GM19455 (cell line): ENCODE results near the gene CEP128.

Experiments
- ATAC-seq: cut with Tn5 transposase; IDR thresholded peaks from one replicate; pipeline ENCODE4 v1.9.1; 2021; ENCODE audit not compliant: unreplicated experiment

Gene CEP128

DNA sequence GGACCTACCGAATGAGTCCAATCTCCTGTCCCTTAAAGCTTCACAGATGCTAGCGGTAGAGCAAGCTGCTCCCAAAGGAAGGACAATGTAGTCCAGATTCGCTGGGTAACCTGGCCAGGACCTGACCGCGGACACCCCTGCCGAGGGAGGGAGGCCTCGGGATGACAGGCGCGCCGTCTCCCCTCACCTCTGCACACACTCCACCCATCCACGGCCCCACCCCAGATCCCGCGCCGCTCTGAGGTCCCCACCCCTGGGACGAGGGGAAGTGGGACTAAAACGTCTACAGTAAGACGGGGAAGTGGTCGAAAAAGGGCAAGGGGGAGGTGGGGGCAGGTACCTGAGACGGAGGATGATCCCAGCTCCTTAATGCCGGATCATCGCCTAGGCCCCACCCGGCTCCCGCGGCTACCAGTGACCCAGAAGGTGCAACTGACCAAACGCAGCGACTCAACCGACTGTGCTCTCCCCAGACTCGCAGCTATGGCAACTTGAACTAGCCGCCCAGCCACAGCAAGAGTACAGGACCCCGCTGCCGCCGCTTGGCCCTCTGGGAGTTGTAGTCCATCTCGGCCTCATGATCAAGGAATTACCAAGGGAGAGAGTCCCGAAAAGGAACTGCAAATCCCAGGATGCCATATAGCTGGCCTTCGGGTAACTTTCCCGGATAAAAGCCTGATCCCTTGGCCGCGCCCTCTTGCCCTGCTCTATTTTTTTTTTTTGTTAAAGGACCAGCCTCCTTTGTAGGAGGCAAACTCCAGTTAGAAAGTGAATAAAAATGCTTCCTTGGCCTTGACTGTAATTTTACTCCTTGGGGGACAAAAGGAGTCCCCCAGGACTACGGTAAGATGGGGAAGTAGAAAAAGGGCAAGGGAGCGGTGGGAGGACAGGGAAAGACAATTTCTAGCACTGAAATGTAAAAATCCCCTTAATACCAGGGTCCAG, at the start of gene CEP128:
Gene CEP128, minus strand, starts transcription at position 498 of the 945 bp plus-strand sequence.
- ATAC-seq = peak; percentile 98

DNA sequence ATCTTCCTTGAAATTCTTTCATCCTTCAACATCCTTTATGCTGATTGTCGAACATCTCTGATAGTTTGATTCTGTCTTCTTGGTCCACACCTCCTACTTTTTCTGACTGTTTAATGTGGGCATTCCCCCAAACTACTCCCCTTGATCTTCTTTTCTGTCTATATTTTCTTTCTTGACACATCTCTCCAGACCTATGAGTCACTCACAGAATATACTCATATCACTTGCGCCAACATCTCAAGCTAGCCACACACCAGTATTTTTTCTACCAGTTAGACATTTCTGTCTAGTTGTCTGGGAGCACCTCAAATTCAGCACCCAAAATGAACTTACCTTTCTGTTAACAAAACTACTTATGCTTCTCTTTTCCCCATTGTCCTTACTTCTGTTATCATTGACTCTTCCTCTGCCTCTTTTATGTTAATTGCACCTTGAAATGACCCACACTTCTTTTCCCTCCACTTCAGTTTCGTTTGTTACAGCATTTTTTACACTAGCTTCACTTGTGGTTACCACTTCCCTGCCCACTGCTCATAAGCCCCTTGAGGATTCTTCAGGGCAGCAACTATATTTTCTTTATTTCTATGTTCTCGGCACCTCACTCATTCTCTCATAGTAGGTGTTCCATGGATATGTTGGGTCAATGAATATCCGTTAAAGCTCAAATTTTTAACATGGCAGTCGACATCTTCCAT, 47.3 kb upstream of the CEP128 start:
- ATAC-seq = no peak

DNA sequence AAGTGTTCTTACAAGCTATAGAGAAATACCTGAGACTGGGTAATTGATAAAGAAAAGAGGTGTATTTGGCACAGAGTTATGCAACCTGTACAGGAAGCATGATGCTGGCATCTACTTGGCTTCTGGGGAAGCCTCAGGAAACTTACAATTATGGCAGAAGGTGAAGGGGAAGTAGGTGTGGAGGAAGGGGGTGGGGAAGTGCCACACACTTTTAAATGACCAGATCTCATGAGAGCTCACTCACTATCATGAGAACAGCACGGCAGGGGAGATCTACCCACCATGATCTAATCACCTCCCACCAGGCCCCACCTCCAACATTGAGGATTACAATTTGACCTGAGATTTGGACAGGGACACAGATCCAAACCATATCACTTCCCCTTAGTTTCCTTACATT, 46.7 kb upstream of the CEP128 start:
- ATAC-seq = no peak

DNA sequence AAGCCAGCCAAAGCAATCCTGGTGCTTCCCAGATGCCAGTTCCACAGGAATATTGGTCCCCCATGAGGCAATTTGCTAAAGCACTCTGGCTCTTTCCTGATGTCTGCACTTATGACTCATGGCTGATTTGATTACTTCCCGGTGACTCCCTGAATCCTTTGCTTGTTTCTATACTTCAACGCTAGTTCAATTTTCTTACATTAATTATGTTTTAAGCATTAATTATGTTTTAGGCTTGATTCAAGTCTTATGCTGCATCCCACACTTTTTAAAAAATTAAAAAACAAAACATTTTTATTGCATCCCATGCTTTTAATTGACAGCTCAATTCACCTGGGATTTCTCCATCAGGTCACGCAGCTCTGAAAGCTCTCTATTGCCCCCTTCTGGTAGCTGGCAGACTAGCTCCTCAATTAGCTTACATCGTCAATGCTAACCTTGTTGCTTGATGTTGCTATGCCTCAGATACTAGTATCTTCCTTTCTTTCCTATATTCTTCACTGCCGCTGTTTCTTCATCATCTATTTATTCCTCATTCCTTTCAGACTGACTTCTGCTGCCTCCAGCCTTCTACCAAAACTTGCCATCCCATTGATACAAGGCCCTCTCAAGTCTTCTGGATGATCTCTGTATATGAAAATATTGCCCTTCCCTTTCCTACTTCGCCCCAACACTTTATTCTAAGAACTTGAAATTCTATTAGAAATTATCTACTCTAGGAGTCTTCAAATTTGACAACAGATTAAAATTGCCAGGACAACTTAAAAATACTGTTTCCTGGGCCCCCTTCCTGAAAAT, 45.9 kb upstream of the CEP128 start:
- peak; percentile 76 for ATAC-seq

DNA sequence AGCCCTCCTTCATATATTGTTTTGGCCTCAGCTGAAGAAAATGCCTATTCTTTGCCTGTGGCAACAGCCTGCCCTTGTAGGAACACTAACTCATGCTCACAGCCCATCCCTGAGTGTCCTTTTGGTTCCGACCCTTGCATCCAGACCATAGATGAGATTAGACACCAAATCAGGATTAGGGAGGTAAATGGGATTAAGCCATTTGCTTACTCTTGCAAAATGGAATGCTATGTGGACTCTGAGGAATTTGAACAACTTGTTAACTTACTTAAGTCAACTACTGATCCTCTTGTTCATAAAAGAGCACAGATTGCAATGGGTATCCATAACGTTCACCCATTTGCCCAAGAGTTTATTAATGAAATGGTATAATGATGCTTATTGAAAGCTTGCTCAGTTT, 41.2 kb upstream of the CEP128 start:
- ATAC-seq = no peak

DNA sequence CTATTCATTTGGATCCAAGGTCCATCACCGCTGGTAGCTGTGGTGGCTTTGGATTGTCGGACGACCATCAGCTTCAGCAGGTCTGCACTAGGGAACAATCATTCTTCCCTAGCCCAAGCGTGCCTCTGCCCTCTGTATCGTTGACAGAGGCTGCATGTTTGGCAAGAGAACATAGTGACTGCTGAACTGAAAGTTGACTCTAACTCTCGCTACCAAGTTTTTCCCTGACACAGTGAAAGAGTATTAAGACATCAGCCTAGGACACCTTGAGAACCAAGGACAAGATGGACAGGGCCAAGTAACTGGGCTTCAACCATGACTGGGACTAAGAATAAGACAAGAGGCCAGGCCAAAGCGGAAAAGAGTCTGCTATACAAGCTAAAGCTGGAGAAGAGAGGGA, 40.1 kb upstream of the CEP128 start:
- ATAC-seq = no peak

DNA sequence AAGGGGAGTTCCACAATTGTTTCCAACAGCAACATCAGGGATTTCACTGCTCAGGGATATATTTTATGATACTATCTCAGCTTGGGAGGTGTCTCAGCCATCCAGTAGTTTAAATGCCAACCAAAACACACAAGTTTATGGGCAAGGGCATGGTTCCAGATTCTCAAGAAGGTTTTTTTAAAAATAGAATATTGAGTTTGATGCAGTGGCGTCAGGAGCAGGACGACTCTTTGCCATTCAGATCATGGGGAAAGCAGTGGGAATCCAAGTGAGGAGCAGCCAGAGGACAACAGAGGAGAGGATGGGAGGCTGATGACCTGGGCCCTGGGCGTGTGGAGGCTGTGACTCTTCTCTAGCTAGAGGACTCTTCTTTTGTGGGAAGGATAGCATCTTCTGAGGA, 39.6 kb upstream of the CEP128 start:
- ATAC-seq = no peak

DNA sequence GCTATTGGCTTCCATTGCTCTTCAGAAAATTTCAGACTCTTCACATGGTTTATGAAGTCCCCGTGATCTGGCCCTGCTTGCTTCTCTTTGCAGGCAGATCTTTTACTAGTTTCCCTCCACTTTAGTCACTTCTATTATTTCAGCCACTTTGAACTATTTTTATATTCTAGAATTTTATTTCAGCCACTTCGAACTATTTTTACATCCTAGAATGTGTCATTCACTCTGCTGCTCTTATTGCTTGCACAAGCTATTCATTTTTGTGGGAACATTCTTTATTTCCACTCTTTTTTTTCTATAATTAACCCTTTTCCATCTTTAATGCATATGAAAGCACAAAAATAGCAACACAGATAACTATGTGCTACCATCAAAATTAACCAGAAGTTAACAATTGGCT, 38.4 kb upstream of the CEP128 start:
- ATAC-seq = no peak

DNA sequence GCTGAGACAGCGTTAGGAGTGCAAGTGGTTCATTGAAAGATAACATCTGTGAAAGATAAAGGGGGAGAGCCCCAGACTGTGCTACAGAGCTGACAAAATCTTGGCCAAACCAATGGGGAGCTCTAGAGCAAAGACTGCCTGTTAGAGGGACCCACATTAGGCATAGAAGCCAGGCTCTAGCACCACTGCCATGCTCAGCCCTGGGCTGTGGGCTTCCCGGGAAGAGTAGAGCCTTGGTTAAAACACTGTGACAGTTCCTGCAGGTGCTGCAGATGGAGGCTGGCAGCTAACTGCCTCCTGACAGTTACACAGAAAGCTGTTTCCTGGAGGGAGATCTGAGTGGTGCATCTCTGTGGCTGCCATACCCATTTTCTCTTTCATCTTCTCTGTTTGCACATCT, 36.9 kb upstream of the CEP128 start:
- ATAC-seq = no peak

DNA sequence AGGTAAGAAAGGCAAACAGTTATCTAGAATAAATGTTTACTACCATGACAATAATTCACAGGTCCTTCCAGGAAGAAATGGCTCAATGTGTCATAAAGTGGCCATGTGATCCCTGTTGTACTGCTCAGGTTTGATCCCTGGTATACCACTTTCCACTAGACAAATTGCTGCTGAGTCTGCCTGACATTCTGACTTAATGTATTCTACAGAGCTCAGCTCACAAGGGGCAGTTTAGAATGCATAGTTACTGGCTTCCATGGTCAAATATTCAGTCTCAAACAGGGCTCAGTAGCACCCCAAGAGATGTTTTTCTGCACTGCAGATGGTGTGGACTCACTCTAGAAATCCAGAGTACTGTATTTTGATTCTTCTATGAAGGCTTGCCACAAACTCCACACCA, 35.7 kb upstream of the CEP128 start:
- no peak for ATAC-seq

DNA sequence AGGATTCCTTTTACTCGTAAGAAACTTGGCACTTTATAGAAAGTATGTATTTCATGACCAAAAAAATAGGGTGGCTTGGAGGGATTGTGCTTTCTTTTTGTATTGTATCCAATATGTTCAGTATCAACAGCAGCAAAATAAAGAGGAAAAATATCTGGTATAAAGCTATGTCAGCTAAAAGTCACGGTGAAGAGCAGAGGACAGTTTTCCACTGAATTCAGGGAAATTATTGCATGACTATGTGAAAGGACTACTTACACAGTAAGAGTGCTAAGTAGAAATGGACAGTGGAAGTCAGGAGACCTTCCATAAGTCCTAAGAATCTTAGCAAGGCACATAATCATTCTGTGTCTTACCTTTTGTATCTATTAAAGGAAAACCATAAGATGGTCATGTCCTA, 33.1 kb upstream of the CEP128 start:
- no peak for ATAC-seq

DNA sequence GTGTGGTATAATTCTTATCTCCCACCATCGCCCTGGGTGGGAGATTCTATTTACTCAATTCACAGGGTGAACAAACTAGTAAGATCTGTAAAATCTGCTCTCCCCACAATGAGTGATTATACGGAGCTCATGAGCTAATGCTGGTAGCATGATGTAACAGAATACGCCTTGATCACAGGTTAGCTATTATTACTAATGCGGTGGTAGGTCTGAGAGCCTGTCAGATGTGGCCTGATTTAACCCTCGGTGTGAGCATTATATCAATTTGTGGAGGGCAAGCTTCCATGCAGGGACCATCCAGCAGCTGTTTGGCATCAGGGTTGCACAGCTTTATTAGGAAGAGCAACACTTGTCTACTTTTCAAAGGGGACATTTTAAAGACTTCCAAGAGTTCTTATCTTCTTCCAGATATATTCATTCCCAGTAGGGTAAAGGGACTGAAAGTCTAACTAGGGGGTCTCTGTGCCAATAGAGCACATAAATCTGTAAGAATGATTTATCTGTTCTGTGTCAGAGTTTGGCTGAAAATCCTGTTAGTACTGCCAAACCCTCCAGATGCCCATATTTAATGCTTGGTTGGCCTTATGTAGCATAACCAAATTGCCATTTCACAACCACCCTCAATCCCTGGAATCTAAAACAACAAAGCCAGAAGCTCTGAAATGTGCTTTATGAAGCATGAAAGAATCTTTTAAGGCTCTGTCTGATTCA, 32.5 kb upstream of the CEP128 start:
- no peak for ATAC-seq

DNA sequence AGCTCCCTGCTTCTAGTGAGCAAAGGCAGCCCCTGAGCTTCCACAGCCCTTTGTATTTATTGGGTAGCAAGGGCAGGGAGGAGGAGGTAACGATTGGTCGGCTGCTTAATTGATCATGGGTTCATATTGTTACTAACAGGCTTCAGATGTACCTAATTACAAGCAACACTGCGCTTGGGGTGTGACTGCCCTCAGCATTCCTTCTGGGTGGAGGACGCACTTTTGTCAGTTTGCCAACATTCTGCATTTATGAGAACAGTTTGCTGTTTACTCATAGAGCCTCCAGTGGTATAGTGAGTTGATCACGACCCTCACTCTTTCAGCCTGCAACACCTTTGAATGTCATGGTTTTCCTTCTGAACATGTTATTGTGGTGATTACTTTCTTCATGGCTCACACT, 23.5 kb upstream of the CEP128 start:
- no peak for ATAC-seq

DNA sequence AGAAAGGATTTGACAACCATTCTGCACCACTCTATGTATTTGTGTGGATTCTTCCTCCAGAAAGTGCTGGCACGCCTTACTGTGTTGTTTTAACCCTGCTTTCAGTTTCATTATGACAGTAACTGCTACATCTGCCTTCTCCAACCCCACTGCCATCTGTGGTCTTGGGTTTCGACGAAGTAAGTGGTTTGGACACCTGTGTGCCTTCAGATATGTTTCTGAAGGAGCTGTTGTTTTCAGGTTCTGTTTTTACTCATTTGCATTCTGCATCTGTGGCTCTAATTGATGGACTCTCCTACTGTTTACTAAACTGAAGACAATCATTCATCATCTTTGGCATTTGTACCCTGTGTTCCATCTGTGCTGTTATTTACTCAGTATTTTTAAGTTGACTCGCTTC, 18.0 kb upstream of the CEP128 start:
- peak; percentile 97 for ATAC-seq

DNA sequence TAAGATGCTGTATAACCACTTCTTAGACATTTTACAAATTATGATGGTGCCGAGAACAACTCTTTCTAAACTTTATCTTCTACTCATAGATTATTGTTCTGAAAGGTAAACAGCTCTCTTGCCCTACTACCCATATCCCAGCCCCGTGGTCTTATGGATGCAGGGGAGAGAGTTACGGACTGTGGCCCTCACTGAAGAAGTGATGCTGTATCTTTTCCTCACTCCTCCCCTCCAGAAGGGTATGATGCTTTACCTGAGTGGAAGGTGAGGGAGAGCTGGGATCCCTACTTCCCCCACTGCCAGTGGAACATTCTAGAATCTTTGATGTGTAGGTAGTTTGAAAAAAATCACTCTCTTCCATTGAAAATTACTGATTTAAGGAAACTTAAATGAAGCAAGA, 17.4 kb upstream of the CEP128 start:
- ATAC-seq = no peak

DNA sequence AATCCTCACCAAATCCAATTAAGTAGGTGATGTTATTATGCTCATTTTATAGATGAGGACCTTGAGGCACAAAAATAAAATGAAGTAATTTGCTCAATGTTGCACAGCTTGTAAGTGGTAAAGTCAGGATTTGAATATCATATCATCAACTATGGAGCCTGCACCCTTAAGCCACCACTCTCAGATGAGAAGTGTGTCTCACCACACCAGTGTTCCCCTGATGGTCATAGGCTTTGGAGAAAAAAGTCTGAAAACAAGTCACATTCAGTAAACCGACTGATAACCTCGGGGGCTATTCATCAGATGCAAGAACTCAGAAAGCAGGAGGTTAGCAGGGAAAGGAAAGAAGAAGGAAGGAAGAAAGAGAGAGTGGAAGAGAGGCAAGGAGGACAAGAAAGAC, 16.7 kb upstream of the CEP128 start:
- ATAC-seq = no peak

DNA sequence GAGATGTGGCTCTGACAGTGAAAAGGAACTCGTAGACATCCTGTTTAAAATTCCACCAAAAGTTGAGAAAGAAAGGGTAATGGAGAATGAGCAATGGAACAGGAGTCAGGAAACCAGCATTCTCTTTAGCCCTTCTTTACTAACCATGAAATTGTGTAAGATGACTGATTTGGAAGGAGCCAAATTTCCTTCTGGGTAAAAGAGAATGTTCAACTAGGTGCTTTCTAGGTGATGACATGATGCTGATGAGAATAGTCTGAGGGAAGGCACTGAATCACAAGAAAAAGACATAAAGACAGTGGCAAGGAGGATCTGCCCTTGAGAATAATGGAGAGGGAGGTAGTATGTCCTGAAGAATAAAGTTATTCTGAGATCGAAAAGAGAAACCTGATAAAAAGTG, 16.1 kb upstream of the CEP128 start:
- no peak for ATAC-seq

DNA sequence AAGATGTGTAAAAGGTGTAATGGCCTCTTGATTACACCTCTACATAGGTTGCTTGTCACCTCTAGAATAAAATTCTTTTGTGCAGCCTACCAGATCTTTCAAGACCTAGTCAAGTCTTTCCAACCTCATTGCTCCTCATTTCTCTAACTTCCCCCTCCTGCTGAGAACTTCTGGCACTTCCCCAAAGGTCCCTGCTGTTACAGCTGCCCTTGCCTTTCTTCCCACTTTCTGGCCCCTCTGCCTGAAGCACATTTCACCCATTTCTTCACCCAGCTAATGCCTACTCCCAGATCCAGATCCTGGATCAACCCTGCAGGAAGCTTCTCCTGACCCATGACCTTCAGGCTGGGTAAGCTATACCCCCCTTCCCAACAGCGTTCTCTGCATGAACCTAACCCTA, 15.4 kb upstream of the CEP128 start:
- ATAC-seq = no peak

DNA sequence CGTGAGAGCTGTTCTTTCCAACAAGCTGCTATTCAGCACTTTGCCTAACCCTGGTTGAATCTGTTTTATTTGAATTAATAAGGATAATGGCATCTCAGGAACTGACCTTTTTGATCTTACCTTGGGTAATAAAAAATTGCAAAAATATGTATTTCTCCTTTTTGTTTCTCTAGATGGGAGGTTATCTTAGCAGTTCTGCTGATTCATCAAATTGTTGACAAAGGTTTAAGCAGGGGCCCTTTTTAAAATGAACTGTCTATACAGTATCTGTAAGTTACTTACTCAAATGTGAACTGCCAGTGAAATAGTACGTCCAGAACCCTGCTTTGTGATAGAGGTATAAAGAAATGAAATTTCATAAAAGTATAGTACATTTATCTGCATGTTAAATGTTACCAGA, 14.6 kb upstream of the CEP128 start:
- no peak for ATAC-seq

DNA sequence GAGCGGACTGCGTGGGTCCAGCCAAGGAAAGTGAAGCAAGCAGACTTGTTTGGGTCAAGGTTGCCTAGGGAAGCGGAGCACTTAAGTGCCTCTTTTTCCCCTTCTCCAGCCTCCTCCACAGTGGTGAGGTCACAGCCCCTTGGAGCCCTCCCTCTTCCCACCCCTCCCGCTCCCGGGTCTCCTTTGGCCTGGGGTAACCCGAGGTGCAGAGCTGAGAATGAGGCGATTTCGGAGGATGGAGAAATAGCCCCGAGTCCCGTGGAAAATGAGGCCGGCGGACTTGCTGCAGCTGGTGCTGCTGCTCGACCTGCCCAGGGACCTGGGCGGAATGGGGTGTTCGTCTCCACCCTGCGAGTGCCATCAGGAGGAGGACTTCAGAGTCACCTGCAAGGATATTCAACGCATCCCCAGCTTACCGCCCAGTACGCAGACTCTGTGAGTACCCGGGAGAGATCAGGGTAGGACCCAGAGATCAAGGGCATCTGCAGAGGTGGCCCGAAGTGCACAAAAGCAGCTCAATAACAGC, 13.9 kb upstream of the CEP128 start, which contains the start of gene TSHR:
Gene TSHR, plus strand, starts transcription at position 206 of the 526 bp plus-strand sequence. Its CDS starts 60 bp downstream, at position 266.
- no peak for ATAC-seq
